ENCODE results near the gene C19orf81. TPM values are rescaled to one million over a fixed set of nuclear protein-coding genes. Genes with fewer than 3 reads are reported as not detected.
"Not testable (repeated sequence)": the region's sequence is repeated elsewhere in the genome, so short reads cannot be mapped to it uniquely, and the experiment has no call there.

C19orf81 gene
- polyA plus RNA-seq, 1 donor: 0.46 TPM

GRCh38 chr19:50612504-50613404 is 36.5 kb upstream of the C19orf81 start:
- H3K9me3 ChIP-seq (ENCODE audit: control insufficient read depth, low read depth, low read length); H3K36me3 ChIP-seq (ENCODE audit: control insufficient read depth, insufficient read depth, low read length); H3K4me3 ChIP-seq (ENCODE audit: low read length); H3K4me1 ChIP-seq (ENCODE audit: control insufficient read depth, insufficient read depth, low read length); DNase-seq; H3K27me3 ChIP-seq (ENCODE audit: control insufficient read depth, insufficient read depth, low read length); H3K27ac ChIP-seq (ENCODE audit: low read length): not testable (repeated sequence)
- no CpG with 5 or more reads among the region's 11 CpGs for WGBS (ENCODE audit: insufficient coverage, low lambda C conversion rate)

DNA sequence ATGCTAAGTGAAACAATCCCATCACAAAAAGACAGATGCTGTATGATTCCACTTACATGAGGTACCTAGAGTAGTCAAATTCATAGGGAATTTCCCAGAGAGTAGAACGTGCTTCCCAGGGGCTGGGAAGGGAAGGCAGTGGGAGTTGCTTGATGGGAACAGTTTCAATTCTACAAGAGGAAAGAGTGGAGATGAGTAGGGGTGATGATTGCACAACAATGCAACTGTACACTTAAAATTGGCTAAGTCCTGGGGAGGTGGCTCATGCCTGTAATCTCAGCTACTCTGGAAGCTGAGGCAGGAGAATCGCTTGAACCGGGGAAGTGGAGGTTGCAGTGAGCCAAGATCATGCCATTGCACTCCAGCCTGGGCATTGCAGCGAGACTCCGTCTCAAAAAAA is 30.9 kb upstream of the C19orf81 start:
- H3K4me1 ChIP-seq (ENCODE audit: control insufficient read depth, insufficient read depth, low read length); H3K27ac ChIP-seq (ENCODE audit: low read length); H3K4me3 ChIP-seq (ENCODE audit: low read length); DNase-seq; H3K27me3 ChIP-seq (ENCODE audit: control insufficient read depth, insufficient read depth, low read length); H3K36me3 ChIP-seq (ENCODE audit: control insufficient read depth, insufficient read depth, low read length); H3K9me3 ChIP-seq (ENCODE audit: control insufficient read depth, low read depth, low read length): not testable (repeated sequence)
- 97% methylated on average over 4 of the region's 5 CpGs for WGBS (ENCODE audit: insufficient coverage, low lambda C conversion rate)

GRCh38 chr19:50619184-50619583 is 30.1 kb upstream of the C19orf81 start:
- not testable (repeated sequence) for H3K9me3 ChIP-seq (ENCODE audit: control insufficient read depth, low read depth, low read length); DNase-seq; H3K27ac ChIP-seq (ENCODE audit: low read length); H3K4me1 ChIP-seq (ENCODE audit: control insufficient read depth, insufficient read depth, low read length); H3K36me3 ChIP-seq (ENCODE audit: control insufficient read depth, insufficient read depth, low read length); H3K4me3 ChIP-seq (ENCODE audit: low read length); H3K27me3 ChIP-seq (ENCODE audit: control insufficient read depth, insufficient read depth, low read length)
- WGBS (ENCODE audit: insufficient coverage, low lambda C conversion rate): 80% methylated on average over 2 of the region's 5 CpGs

GRCh38 chr19:50620394-50620906 is 28.8 kb upstream of the C19orf81 start:
- not testable (repeated sequence) for H3K9me3 ChIP-seq (ENCODE audit: control insufficient read depth, low read depth, low read length); H3K27me3 ChIP-seq (ENCODE audit: control insufficient read depth, insufficient read depth, low read length); H3K27ac ChIP-seq (ENCODE audit: low read length); DNase-seq; H3K4me3 ChIP-seq (ENCODE audit: low read length); H3K4me1 ChIP-seq (ENCODE audit: control insufficient read depth, insufficient read depth, low read length); H3K36me3 ChIP-seq (ENCODE audit: control insufficient read depth, insufficient read depth, low read length)
- WGBS (ENCODE audit: insufficient coverage, low lambda C conversion rate): no CpG with 5 or more reads among the region's 5 CpGs

DNA sequence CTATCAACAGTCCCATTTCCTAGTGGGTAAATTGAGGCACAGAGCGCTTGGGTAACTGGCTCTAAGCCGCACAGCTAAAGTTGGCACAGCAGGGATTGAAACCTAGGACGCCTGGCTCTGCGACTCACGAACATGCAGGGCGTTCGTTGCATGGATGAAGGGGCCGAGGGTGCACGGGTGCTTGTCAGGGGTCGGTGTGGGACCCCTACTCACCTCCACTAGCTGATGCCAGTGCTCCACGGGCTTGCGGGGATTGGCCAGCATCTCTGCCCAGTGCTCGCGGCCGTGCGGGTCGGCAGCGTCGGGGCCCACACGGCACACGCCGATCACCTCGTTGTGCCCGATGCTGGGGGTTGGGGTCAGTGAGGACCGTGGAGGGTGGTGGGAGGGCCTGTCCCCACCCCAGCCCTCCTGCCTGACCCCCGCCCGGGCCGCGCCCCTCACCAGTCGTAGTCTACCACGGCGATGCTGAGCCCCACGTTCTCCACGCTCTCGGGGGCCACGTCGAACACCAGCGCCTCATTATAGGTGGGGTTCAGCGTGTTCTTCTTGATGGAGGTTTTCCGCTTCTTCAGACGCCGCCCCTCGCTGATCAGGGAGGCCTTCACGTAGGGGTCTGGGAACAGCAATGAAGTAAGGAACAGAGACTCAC is 24.2 kb upstream of the C19orf81 start:
- no peaks in the 10 kb centered on the region for H3K27me3 ChIP-seq (ENCODE audit: control insufficient read depth, insufficient read depth, low read length)
- H3K36me3 ChIP-seq (ENCODE audit: control insufficient read depth, insufficient read depth, low read length): no peaks in the 10 kb centered on the region
- H3K4me3 ChIP-seq (ENCODE audit: low read length): no peak overlapping the region
- no peak for DNase-seq
- H3K4me1 ChIP-seq (ENCODE audit: control insufficient read depth, insufficient read depth, low read length): no peaks in the 10 kb centered on the region
- WGBS (ENCODE audit: insufficient coverage, low lambda C conversion rate): no CpG with 5 or more reads among the region's 44 CpGs
- no peaks in the 10 kb centered on the region for H3K9me3 ChIP-seq (ENCODE audit: control insufficient read depth, low read depth, low read length)
- no peak overlapping the region for H3K27ac ChIP-seq (ENCODE audit: low read length)

- Histone ChIP-seq H3K27me3 (ENCODE audit: control insufficient read depth, insufficient read depth, low read length) (no peaks in the 10 kb centered on the region), H3K4me3 (ENCODE audit: low read length) (no peak overlapping the region), H3K36me3 (ENCODE audit: control insufficient read depth, insufficient read depth, low read length) (no peaks in the 10 kb centered on the region), H3K27ac (ENCODE audit: low read length) (no peak overlapping the region), H3K9me3 (ENCODE audit: control insufficient read depth, low read depth, low read length) (no peaks in the 10 kb centered on the region), H3K4me1 (ENCODE audit: control insufficient read depth, insufficient read depth, low read length) (no peaks in the 10 kb centered on the region)
- 100% methylated on average over 1 of the region's 4 CpGs for WGBS (ENCODE audit: insufficient coverage, low lambda C conversion rate)
- no peak for DNase-seq
These were observed 23.2 kb upstream of the C19orf81 start for GRCh38 chr19:50626011-50626410.

GRCh38 chr19:50626795-50627194 is 22.4 kb upstream of the C19orf81 start:
- no CpG with 5 or more reads among the region's 4 CpGs for WGBS (ENCODE audit: insufficient coverage, low lambda C conversion rate)
- Histone ChIP-seq H3K4me1 (ENCODE audit: control insufficient read depth, insufficient read depth, low read length) (no peaks in the 10 kb centered on the region), H3K4me3 (ENCODE audit: low read length) (no peak overlapping the region), H3K9me3 (ENCODE audit: control insufficient read depth, low read depth, low read length) (no peaks in the 10 kb centered on the region), H3K36me3 (ENCODE audit: control insufficient read depth, insufficient read depth, low read length) (no peaks in the 10 kb centered on the region), H3K27ac (ENCODE audit: low read length) (no peak overlapping the region), H3K27me3 (ENCODE audit: control insufficient read depth, insufficient read depth, low read length) (no peaks in the 10 kb centered on the region)
- DNase-seq: no peak

DNA sequence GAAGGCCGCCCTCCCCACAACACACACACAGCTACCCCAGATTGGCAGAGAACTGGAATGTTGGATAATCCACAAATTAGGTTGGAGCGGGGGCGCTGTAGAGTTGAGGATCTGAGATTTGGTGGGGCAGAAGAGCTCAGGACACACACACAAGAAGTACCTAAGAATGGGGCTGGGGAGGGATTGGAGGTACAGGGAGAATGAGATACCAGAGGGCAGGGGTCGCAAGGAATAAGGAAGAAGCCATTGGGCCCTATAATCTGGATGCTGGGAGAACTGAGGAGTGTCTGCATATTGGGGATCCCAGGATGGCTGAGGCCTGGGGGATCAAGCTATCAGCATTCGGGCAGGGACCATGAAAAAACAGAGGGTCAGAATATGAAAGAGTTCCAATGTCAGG is 21.1 kb upstream of the C19orf81 start:
- H3K27me3 ChIP-seq (ENCODE audit: control insufficient read depth, insufficient read depth, low read length): no peaks in the 10 kb centered on the region
- no peak overlapping the region for H3K27ac ChIP-seq (ENCODE audit: low read length)
- no peak overlapping the region for H3K4me3 ChIP-seq (ENCODE audit: low read length)
- H3K36me3 ChIP-seq (ENCODE audit: control insufficient read depth, insufficient read depth, low read length): no peaks in the 10 kb centered on the region
- no peak for DNase-seq
- no CpG with 5 or more reads among the region's 5 CpGs for WGBS (ENCODE audit: insufficient coverage, low lambda C conversion rate)
- no peaks in the 10 kb centered on the region for H3K9me3 ChIP-seq (ENCODE audit: control insufficient read depth, low read depth, low read length)
- H3K4me1 ChIP-seq (ENCODE audit: control insufficient read depth, insufficient read depth, low read length): no peaks in the 10 kb centered on the region

DNA sequence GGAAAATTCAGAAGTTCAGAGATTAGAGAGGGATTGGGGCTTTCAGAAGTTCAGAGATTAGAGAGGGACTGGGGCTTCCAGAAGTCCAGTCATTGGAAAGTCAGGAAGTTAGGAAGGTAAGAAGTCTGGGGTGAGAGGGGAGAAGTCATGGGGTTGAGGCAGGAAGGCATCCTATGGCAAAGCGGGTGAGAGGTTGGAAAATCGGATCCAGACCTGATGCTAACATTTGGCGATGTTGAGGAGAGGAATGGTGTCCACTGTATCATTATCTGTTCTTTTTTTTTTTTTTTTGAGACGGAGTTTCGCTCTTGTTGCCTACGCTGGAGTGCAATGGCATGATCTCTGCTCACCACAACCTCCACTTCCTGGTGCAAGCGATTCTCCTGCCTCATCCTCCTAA is 20.7 kb upstream of the C19orf81 start:
- H3K36me3 ChIP-seq (ENCODE audit: control insufficient read depth, insufficient read depth, low read length): no peaks in the 10 kb centered on the region
- no peaks in the 10 kb centered on the region for H3K27me3 ChIP-seq (ENCODE audit: control insufficient read depth, insufficient read depth, low read length)
- H3K4me1 ChIP-seq (ENCODE audit: control insufficient read depth, insufficient read depth, low read length): no peaks in the 10 kb centered on the region
- no peak for DNase-seq
- no CpG with 5 or more reads among the region's 7 CpGs for WGBS (ENCODE audit: insufficient coverage, low lambda C conversion rate)
- H3K27ac ChIP-seq (ENCODE audit: low read length): no peak overlapping the region
- H3K4me3 ChIP-seq (ENCODE audit: low read length): no peak overlapping the region
- no peaks in the 10 kb centered on the region for H3K9me3 ChIP-seq (ENCODE audit: control insufficient read depth, low read depth, low read length)

DNA sequence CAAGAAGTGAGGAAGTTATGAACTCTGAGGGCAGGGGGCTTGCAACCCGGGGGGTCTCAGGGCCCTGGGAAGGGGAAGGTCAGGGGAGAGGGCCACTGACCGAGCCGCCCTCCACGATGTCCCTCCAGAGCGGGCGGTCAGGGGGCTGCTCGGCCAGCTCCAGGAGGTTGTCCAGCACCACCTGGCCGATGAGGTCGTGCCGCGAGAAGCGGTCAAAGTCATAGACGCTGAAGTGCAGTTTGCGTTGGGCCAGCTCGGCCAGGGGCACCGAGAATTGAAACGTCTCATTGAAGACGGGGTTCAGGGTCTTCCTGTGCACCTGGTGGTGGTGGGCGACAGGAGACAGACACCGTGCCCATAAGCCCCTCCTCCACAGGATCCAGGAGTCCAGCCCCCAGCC is 20.1 kb upstream of the C19orf81 start:
- no peaks in the 10 kb centered on the region for H3K27me3 ChIP-seq (ENCODE audit: control insufficient read depth, insufficient read depth, low read length)
- WGBS (ENCODE audit: insufficient coverage, low lambda C conversion rate): no CpG with 5 or more reads among the region's 20 CpGs
- H3K9me3 ChIP-seq (ENCODE audit: control insufficient read depth, low read depth, low read length): peaks cover 5% of the 10 kb centered on the region
- no peaks in the 10 kb centered on the region for H3K4me1 ChIP-seq (ENCODE audit: control insufficient read depth, insufficient read depth, low read length)
- no peak overlapping the region for H3K27ac ChIP-seq (ENCODE audit: low read length)
- no peak overlapping the region for H3K4me3 ChIP-seq (ENCODE audit: low read length)
- H3K36me3 ChIP-seq (ENCODE audit: control insufficient read depth, insufficient read depth, low read length): no peaks in the 10 kb centered on the region
- DNase-seq: no peak

All from large intestine (tissue), 3 donors.